GM18507 (cell line): ENCODE data around the gene NAPG.
"Not testable (repeated sequence)": the region's sequence is repeated elsewhere in the genome, so short reads cannot be mapped to it uniquely, and the experiment has no call there.

Source experiments
- DNase-seq: peaks from one replicate; pipeline ENCODE4 v3.0.0; 2011; ENCODE audit warnings: low read depth; ENCODE audit not compliant: insufficient read length; ENCODE audit errors: extremely low spot score
- FAIRE-seq: peaks from 2 replicates; lab custom pipeline; 2011; peaks lifted over from hg19 to GRCh38; lab: Jason Lieb, UNC

Gene NAPG

DNA sequence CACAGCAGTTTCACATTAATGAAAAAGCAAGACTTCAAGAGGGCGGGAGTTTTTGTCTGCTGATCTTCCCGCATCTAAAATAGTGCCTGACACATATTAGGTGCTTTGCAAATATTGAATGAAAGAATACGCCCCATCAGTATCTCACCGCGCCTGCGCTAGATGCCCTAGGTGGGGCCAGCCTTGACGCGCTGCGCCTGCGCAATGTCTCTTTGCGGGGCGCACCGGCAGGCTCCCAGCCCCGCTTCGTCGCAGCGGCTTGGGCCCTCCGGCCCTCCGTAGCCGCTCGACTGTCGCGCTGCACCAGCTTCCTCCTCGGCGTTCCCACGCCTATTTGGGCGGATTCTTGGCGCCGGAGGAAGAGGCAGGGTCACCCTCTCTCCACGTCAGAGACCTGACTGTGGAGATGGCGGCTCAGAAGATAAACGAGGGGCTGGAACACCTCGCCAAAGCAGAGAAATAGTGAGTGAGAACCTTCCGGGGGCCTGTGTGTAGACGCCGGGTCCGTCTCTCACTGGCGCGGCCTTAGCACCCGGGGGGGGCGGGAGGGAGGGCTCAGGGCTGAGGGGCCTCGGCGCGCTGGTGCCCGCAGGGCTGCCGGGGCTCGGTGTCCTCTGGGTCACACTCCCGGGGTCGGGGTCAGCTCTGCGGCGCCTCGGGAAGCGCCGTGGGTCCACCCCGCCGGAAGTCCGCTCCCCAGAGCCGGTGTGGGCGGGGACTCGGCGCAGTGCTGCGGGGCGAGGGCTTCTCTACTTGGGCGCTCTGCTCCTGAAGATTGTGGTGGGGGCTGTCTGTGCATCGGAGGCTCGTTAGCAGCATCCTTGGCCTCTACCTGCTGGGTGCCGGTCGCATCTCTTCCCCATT is at the start of gene NAPG:
Gene NAPG, plus strand, starts transcription at position 331 of the 864 bp plus-strand sequence. Its CDS starts 76 bp downstream, at position 407.
- peak; percentile 92 for FAIRE-seq
- peak; percentile 96 for DNase-seq

DNA sequence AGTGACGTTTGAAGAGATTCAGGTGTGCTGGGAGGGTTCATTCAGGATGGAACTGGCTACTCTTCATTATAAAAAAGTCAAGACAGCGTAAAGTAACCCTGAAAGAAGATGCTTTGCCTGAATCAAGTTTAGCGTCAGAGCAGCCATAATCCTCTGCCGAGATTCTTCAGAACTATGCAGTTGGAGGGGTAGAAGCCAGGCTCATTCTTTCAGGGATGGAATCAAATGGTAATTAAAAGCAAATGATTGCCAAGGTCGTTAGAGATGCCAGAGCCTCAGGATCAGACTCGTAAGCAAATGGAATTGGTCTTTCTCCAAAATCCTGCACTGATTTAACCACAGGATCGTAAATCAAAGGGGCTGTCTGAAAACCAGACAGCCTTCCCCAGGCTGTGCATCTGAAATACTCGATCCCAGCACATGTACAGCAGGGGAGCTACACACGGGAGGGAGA is 49.5 kb upstream of the NAPG start:
- DNase-seq (no peak), FAIRE-seq (no peak)

DNA sequence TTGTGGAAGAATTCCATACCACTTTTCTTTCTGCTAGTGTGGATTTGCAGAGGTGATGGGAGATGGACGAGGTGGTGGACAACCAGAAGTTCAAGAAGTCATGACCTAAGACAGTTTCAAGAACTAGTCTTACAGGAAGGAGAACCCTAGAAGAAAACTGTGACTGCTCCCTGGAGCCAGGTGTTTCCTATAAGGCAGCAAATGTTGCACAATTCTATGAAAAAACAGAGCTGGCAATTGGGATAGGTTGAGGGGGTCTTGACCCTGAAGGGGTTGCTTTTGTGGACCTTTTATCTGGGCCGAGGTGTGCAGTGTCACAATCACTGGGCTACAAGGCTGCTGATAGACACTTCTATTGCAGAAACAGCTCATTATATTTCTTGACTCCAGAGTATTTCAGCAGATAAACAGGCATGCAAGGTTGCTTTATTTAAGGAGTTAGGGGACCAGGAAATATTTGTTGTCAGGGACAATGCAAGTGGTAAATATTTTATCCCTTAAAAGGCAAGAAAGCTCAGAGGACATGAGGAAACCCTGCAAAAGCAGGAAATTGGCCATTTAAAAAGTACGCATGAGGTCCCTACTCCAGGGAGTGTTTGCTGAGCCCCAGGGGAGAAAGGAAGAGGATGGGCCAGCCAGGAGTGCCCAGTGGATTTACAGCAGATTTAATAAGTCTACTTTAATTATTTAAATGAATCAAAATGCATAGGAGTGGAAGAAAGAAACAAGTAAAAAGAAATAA is 48.5 kb upstream of the NAPG start:
- FAIRE-seq (no peak), DNase-seq (no peak)

DNA sequence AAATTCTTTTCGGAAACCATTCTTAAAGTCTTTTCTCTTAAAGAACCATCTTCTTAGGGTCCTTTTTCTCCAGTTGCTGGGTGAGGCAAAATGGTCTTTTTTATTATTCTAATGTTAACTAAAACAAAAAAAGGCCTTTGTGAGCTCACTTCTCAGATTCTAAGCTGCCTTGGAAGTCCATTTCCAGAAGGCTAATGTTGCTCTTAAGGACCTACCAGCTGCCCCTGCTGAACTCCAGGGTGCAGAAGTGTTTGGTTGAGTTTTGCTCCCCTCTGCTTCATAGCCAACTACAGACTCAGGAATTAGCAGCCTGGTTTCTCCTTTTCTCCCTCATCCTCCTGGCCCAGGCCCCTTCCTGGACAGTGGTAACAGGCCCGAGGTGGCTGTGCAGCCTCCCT is 48.0 kb upstream of the NAPG start:
- DNase-seq (no peak), FAIRE-seq (no peak)

DNA sequence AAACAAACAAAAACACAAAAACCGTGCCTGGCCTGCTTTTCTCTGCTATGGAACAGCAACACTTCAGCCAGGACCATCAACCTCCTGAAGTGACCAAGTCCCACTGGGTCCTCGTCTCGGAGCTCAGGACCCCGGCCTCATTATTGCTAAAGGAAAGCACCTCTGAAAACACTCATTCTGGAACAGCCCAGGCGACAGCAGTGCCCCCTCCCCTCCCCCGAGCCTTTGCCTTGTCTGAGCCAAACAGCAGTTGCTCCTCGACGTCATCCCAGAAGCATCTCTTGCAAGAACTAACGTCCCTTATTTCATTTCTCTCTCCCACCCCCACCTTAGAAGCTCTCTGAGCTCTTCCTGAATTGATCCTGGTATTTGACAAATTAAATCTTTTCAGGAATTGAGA is 44.0 kb upstream of the NAPG start:
- DNase-seq (no peak), FAIRE-seq (no peak)

DNA sequence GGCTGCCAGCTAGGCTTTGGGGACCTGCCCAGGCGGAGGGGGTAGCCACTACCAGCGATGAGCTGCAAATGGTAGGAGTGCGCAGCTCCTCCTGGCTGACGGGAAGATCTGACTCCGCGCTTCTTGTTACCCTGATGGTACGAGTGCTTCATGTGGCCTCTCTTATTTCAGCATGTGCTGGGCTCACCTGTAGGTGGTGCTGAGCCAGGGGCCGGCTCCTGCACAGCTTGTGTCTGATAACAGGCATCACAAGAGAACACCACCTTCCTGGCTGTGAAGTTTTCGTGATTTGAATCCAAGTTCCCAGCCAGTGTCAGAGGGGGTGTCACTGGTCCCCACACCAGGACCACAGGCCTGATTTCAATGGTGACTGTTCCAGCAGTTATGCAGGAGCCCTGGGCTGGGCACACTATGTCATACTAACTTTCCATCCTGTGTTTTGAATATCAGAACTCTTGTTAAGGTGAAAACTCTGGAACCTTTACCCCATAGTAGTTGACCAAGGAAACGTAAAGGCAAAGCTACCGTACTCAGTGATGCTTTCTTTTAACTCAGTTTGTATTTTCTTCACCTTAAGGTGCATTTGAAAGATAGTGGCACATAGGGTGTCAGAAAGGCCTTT is 43.4 kb upstream of the NAPG start:
- no peak for FAIRE-seq
- no peak for DNase-seq

DNA sequence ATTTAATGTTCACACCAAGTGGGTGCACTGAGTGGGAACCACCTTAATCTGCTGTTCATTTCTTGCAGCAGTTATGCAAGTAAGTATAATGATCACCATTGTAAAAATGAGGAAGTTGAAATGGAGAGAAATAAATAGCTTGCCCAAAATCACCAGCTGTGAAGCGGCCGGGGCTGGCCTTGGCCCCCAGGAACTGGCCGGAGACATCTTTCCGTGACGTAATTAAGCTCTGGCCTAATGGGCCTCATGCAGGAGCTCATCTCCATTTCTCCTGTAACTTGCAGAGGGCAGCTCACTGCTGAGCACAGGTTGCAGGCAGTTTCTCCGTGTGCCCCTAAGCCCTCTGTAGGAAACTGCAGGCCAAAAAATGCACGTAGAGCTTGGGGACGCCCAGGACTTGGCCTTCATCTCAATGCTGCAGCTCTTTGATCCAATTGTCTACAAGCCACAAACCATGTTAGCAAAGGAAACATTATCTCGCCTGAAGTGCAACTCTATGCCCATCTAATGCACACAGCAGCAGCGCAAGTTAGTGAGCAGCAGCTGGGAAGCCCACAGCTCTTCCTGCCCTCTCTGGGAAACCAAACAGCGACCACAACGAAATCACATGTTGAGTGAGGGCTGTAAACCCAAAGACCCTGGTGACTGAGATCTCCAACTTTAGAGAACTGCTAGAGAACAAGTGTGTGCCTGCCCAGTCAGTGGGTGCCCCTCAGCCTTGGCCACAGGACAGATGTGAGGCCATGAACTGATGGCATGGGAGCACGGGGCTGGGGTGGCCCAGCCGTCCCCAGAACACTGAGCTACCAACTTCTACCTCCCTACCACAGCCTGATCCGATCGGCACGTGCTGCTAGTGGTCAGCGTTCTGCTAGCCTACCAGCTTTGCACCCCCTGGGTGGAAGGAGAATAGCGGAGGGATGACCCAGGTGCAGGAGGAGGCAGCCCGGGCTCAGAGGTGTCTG is 42.6 kb upstream of the NAPG start:
- DNase-seq: peak; percentile 46
- FAIRE-seq: peak; percentile 84

DNA sequence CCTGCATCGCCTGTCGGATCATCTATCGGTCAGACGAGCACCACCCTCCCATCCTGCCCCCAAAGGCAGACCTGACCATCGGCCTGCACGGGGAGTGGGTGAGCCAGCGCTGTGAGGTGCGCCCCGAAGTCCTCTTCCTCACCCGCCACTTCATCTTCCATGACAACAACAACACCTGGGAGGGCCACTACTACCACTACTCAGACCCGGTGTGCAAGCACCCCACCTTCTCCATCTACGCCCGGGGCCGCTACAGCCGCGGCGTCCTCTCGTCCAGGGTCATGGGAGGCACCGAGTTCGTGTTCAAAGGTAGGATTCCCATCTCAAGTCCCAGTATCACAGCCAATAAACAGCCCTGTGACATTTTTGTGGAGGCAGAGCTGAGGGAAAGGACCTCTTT is 40.4 kb upstream of the NAPG start:
- no peak for FAIRE-seq
- DNase-seq: no peak

DNA sequence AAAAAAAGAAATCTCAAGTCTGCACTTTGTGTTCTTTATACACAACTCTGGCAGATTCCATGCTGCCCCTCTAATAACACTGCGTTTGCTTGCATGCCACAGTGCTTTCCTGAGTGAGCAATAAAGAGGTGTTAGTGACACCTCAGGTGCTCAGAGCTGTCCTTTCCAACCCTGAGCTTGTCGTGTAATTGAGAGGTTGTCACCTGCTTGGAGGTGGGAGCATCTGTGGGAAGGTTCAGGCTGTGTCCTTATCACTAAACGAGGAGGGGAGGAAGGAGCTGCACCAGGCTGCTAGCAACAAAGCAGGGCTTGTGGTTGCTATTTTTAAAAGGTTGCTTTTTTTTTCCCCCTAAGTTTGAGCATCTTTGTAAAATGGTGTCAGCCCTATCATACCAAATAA is 39.5 kb upstream of the NAPG start:
- DNase-seq: no peak
- no peak for FAIRE-seq

DNA sequence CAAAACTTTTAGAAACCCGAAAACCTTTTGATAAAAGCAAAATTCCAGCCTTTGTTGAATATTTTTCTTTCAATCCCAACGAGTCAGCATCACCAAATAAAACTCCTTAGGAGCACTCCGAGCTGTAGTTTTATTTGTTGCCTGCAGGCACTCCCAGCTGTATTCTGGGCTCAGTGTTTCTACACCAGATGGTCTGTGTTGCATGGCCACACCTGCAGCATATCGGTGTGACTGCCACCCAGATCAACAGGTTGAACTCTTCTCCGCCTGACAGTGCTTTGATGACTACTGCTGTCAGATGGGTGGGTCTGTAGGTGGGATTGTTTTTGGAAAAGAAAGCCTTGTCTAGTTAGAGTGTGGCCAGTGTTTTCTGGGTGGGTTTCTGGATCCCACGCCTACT is 38.7 kb upstream of the NAPG start:
- DNase-seq: no peak
- no peak for FAIRE-seq

DNA sequence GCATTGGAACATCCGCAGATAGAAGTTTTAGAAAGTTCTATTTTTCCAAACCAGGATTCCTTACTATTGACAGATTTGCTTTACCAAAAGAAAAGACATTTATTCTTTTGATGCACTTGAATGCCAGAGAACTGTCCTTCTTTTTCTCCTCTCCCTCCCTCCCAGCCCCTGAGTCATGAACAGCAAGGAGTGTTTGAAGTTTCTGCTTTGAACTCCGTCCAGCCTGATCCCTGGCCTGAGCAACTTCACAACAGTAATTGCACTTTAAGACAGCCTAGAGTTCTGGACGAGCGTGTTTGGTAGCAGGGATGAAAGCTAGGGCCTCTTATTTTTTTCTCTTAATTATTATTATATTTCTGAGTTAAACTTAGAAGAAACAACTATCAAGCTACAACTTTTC is 37.8 kb upstream of the NAPG start:
- FAIRE-seq (no peak), DNase-seq (no peak)

DNA sequence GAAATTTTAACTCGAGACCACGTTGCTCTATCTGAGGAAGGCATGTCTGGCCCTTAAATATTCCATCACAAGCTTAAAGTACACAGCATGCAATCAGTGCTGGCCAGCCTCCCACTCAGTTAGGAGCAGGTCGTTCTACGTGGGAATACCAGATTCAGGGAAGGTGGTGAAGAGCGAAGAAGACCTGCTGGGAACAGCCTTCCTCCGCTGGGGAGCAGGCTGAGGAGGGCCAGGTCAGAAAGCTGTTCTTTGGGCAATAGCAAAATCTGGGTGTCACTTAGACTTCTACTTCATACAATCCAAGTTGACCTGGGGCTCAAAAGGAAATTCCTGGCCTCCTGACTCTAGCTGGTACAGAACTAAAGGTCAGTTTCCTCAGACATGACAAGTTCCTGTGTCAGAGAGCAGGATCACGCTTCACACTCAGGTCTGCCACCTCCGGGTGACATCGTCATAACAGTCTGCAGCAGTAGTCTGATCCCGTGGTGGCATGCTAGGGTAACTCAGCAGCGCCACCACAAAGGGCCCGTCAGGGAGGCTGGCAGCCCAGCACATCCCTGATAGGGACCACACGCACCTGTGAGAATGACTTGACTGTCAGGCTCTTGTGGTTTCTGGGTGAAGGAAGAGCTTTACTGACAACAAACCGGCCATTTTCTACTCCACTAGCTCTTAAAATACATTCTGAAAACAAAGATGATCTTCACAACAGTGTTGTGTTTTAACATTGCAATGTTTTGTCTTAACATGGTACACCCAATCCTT is 35.2 kb upstream of the NAPG start:
- peak; percentile 79 for FAIRE-seq
- DNase-seq: peak; percentile 44

DNA sequence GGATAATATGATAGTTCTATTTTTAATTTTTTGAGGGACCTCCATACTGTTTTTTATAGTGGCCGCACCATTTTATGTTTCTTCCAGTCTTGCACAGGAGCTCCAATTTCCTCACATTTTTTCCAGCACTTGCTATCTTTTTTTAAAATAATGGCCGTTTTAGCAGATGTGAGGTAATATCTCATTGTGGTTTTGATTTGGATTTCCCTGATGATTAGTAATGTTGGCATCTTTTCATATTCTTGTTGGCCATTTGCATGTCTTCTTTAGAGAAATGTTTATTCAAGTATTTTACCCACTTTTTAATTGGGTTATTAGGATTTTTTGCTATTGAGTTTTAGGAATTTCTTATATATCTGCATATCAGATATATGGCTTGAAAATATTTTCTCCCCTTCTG is 29.9 kb upstream of the NAPG start:
- FAIRE-seq: no peak

DNA sequence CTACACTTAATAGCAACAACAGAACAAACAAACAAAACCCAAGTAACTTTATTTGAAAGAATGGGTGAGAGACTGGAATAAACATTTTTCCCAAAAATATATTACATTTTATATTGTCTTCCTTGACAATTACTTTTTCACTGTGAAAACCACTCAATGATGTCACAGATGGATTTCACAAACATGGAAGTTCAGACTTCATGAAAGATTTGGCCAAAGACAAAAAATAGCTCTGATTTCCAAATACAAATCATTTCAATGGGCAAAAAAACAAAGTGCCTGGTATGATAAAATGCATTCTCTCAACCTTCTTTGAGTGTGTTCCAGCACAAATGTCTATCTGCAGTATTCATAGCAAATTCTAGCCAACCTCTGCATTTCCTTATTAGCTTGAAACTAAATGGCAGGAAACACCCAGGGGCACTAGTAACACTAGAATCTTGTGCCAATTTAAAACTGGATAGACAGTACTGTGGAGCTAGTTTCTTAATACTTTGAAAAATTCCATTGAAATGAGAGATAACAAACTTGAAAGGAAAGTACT is 28.5 kb upstream of the NAPG start:
- no peak for DNase-seq

More for the DNA sequence above, 29.9 kb upstream of the NAPG start:
- DNase-seq: no peak

DNA sequence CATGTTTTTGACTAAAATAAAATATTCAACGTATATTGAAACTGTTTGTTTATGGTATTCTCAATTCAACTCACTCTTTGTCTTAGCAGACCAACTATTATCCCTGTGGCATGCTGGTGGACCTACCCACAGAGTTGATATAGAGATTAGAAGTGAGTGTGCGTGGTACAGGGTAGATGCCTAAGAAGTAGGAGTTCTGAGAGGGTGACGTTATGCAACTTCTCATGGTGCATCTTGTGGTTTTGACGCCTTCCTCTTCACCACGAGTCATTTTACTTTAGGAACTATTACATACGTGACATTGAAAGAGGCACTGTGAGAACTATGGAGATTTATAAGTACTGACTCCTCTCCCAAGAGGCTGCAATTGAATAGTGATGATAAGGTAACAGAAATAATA is 26.6 kb upstream of the NAPG start:
- peak; percentile 21 for FAIRE-seq
- DNase-seq: no peak

More for the DNA sequence above, 28.5 kb upstream of the NAPG start:
- FAIRE-seq: no peak

DNA sequence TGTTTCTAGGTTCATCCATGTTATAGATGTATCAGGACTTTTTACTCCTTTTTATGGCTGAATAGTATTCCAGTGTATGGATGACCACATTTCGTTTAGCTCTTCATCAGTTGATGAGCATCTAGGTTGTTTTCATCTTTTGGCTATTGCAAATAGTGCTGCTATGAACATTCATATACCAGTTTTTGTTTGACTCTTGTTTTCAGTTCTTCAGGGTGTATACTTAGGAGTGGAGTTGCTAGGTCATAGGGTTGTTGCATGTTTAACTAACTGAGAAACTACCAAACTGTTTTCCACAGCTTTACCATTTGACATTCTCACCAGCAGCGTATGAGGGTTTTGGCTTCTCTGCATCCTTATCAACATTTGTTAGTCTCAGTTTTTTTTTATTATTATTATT is 25.8 kb upstream of the NAPG start:
- FAIRE-seq: no peak
- no peak for DNase-seq

DNA sequence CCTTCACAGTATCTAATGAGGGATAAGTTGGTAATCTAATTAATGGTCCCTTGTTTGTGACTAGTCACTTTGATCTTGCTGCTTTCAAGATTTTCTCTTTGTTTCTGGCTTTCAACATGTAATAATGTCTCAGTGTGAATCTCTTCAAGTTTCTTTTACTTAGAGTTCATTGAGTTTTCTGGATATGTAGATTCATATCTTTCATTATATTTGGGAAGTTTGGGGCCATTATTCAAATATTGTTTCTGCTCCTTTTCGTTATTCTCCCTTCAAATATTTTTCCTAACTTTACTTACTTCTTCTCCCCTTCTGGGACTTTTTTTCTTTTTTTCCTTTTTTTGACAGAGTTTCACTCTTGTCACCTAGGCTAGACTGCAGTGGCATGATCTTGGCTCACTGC is 21.1 kb upstream of the NAPG start:
- DNase-seq: no peak
- no peak for FAIRE-seq

DNA sequence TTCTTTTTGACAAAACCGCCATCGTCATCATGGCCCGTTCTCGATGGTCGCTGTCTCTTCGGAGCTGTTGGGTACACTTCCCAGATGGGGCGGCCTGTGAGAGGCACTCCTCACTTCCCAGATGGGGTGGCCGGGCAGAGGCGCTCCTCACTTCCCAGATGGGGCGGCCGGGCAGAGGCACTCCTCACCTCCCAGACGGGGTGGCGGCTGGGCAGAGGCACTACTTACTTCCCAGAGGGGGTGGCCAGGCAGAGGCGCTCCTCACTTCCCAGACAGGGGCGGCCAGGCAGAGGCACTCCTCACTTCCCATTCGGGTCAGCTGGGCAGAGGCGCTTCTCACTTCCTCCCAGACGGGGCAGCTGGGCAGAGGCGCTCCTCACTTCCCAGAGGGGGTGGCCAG is 19.9 kb upstream of the NAPG start:
- FAIRE-seq, DNase-seq: not testable (repeated sequence)
